NT2/D1 (cell line): ENCODE results near the gene MLNR.

Experiments used
- DNase-seq: peaks from one replicate; pipeline ENCODE4 v3.0.0-alpha.2; 2011; ENCODE audit warnings: low read depth, low spot score
- H3K27me3 ChIP-seq: 2 replicates; pipeline ENCODE4 v1.6.0; 2011; ENCODE audit warnings: mild to moderate bottlenecking; ENCODE audit not compliant: insufficient read length, insufficient read depth
- H3K36me3 ChIP-seq: 2 replicates; pipeline ENCODE4 v1.6.1; 2011; ENCODE audit warnings: mild to moderate bottlenecking, low read length, mixed read lengths; ENCODE audit not compliant: insufficient read depth, insufficient read length
- H3K4me1 ChIP-seq: 2 replicates; pipeline ENCODE4 v1.5.1; 2011; ENCODE audit not compliant: insufficient read depth, insufficient read length
- H3K4me3 ChIP-seq: 2 replicates; pipeline ENCODE4 v1.5.1; 2011; ENCODE audit warnings: low read depth; ENCODE audit not compliant: insufficient read length
- H3K9ac ChIP-seq: 2 replicates; pipeline ENCODE4 v1.6.0; 2011; ENCODE audit warnings: low read depth; ENCODE audit not compliant: insufficient read length
- H3K9me3 ChIP-seq: 2 replicates; pipeline ENCODE4 v1.5.1; 2011; ENCODE audit warnings: mild to moderate bottlenecking, low read length; ENCODE audit not compliant: insufficient read depth
- SUZ12 ChIP-seq: IDR thresholded peaks from 2 replicates; pipeline ENCODE4 v1.6.1; 2011; ENCODE audit not compliant: insufficient read length, insufficient read depth; ENCODE audit errors: extremely low read depth
- YY1 ChIP-seq: IDR thresholded peaks from 2 replicates; pipeline ENCODE4 v1.6.1; 2011; ENCODE audit not compliant: insufficient read length, insufficient read depth
- ZNF274 ChIP-seq: IDR thresholded peaks from 2 replicates; pipeline ENCODE4 v1.6.1; 2011; ENCODE audit warnings: mild to moderate bottlenecking, low read depth, low read length

The MLNR gene

DNA sequence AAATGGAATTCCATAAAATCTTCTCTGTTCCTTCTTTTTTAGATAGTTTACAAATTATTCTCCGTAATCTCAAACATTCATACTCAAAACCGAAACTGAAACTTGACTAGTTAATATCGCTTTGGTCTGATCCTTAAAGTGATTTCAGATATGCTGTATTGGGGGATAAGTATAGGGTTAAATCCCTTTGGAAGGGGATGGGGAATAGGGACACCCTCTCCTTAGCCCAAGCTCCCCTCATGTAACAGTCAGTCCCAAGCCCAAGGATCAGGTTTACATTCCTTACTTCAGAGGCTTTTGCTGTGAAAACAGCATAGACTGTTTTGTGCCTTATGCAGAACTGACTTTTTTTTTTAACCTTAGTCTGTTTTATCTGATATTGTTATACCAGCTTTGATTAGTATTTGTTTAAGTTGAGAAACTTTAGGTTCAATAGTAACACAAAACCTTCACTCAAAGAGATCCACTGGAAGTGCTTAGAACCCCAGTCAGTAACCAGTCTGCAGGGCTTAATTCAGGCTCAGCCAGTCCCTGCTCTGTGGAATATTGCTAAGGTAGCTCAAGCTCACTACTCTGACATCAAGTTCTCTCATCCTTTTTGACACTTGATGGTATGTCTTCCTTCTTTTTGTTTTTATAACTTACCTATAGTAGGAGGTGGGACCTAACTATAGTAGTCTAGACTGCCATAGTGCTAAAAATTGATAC is 38.1 kb downstream of the MLNR start:
- Histone ChIP-seq H3K9ac (no peak overlapping the region), H3K4me3 (no peak overlapping the region), H3K27me3 (no peaks in the 10 kb centered on the region), H3K36me3 (peaks cover 2% of the 10 kb centered on the region), H3K4me1 (no peaks in the 10 kb centered on the region), H3K9me3 (no peaks in the 10 kb centered on the region)
- no peak for TF ChIP-seq SUZ12
- no peak for TF ChIP-seq ZNF274
- DNase-seq = no peak

DNA sequence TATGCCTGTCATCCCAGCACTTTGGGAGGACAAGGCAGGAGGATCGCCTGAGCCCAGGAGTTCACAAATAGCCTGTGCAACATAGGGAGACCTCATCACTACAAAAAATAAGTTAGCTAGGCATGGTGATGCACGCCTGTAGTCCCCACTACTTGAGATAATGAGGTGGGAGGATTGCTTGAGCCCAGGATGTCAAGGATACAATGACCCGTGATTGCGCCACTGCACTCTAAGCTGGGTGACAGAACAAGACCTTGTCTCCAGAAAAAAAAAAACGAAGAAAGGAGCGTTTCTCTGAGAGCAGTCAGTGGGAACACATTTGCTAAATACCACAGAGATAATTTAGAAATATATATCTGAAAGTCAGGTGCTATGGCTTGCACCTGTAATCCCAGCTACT is 39.4 kb downstream of the MLNR start:
- H3K36me3 ChIP-seq = peaks cover 2% of the 10 kb centered on the region
- no peak overlapping the region for H3K9ac ChIP-seq
- no peaks in the 10 kb centered on the region for H3K4me1 ChIP-seq
- no peaks in the 10 kb centered on the region for H3K9me3 ChIP-seq
- TF ChIP-seq YY1 (no peak), ZNF274 (no peak), SUZ12 (no peak)
- no peaks in the 10 kb centered on the region for H3K27me3 ChIP-seq
- no peak overlapping the region for H3K4me3 ChIP-seq
- no peak for DNase-seq

DNA sequence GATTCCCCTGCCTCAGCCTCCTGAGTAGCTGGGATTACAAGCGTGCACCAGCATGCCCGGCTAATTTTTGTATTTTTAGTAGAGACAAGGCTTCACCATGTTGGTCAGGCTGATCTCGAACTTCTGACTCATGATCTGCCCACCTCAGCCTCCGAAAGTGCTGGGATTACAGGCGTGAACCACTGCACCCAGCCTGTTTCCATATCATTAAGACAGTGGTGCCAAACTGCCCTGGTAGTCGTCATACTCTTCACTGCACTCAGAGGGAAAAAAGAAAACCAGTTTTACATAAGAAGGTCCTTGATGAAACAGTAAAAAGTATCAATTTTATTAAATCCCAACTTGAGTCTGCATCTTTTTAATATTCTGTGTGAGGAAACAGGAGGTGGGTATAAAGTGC is 42.5 kb downstream of the MLNR start:
- Histone ChIP-seq H3K27me3 (no peaks in the 10 kb centered on the region), H3K9ac (no peak overlapping the region), H3K4me3 (no peak overlapping the region), H3K9me3 (no peaks in the 10 kb centered on the region), H3K36me3 (peaks cover 2% of the 10 kb centered on the region), H3K4me1 (no peaks in the 10 kb centered on the region)
- DNase-seq = no peak
- TF ChIP-seq SUZ12 (no peak), ZNF274 (no peak), YY1 (no peak)

DNA sequence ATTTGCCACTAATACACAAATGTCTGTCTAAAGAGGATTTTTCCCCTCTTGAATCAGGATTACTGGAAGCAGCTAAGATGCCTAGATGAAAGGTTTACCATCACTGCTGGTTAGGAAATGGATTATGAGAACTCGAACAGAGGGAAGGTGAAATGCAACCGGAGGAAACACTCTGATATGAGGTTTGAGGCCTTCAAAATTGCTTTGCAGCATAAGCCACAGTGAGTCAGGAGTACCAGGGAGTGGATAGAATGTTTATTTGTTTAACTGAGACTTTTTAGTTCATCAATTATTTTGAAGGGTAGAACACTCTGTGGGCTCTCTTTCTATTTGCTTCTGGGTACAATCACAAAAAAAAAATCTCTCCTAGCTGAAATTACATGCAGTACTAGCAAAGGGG is 45.7 kb downstream of the MLNR start:
- Histone ChIP-seq H3K9me3 (no peaks in the 10 kb centered on the region), H3K4me1 (no peaks in the 10 kb centered on the region), H3K9ac (no peak overlapping the region), H3K36me3 (no peaks in the 10 kb centered on the region), H3K4me3 (no peak overlapping the region), H3K27me3 (no peaks in the 10 kb centered on the region)
- TF ChIP-seq ZNF274 = no peak
- TF ChIP-seq YY1 = no peak
- no peak for DNase-seq

DNA sequence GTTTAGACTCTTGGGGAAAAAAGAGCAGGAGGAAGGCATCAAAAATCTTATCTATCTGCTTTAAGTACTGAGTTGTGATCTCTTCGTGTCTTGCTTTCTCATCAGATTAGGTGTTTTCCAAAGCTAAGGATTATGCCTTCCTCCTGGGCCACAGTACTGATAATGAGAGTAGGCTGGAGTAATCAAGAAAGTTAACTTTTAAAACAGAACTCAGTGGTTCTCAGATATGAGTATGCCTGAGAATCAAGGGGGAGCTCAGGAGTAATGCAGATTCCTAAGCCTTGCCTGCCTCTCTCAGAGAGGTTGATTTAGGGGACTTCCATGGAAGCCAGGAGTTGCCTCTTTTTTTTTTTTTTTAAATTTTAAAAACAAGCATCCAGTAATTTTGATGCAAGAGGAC is 51.1 kb downstream of the MLNR start:
- TF ChIP-seq ZNF274 = no peak
- TF ChIP-seq SUZ12 = no peak
- TF ChIP-seq YY1 = no peak

More for the DNA sequence above, 51.1 kb downstream of the MLNR start:
- H3K9me3 ChIP-seq = no peaks in the 10 kb centered on the region
- no peak for DNase-seq
- H3K4me3 ChIP-seq = no peak overlapping the region
- no peaks in the 10 kb centered on the region for H3K4me1 ChIP-seq
- no peaks in the 10 kb centered on the region for H3K36me3 ChIP-seq
- H3K9ac ChIP-seq = no peak overlapping the region
- H3K27me3 ChIP-seq = no peaks in the 10 kb centered on the region
